ENCODE results near the gene GSDME. TPM values are rescaled to one million over a fixed set of nuclear protein-coding genes. Genes with fewer than 3 reads are reported as not detected.

Gene GSDME
- total RNA-seq, 3 donors from 2014 or later, result 12.3 to 33.5 (median 15.1) TPM

GRCh38 chr7:24707988-24708615, 49.2 kb downstream of the GSDME start:
- Histone ChIP-seq H3K27ac (no peak overlapping the region), H3K36me3 (no peaks in the 10 kb centered on the region), H3K4me1 (no peaks in the 10 kb centered on the region), H3K4me3 (no peak overlapping the region), H3K27me3 (no peaks in the 10 kb centered on the region), H3K9me3 (no peaks in the 10 kb centered on the region)
- TF ChIP-seq POLR2A (IDR thresholded peaks at IDR 0.05) (no peak), POLR2AphosphoS5 (IDR thresholded peaks at IDR 0.05) (no peak)
- intact Hi-C loops (cut with DNase I; ENCODE audit: low total_unique reads), result no loop called here
- DNase-seq (ENCODE audit: low spot score in 2 of 2), result no peak

GRCh38 chr7:24706211-24707170, 50.8 kb downstream of the GSDME start:
- no peak for DNase-seq (ENCODE audit: low spot score in 2 of 2)
- H3K4me1 ChIP-seq, result peaks cover 0 to 5% of the 10 kb centered on the region in 2 donors
- H3K36me3 ChIP-seq, result no peaks in the 10 kb centered on the region
- TF ChIP-seq CTCF (IDR thresholded peaks at IDR 0.05), result no peak
- no peak for TF ChIP-seq POLR2A (IDR thresholded peaks at IDR 0.05)
- no peak for TF ChIP-seq POLR2AphosphoS5 (IDR thresholded peaks at IDR 0.05)
- H3K9me3 ChIP-seq, result no peaks in the 10 kb centered on the region
- no peaks in the 10 kb centered on the region for H3K27me3 ChIP-seq
- no peak overlapping the region for H3K27ac ChIP-seq
- no peak overlapping the region for H3K4me3 ChIP-seq
- intact Hi-C loops (cut with DNase I; ENCODE audit: low total_unique reads), result no loop called here

- no peak for DNase-seq (ENCODE audit: low spot score in 2 of 2)
- H3K27ac ChIP-seq, result no peak overlapping the region
- no peak overlapping the region for H3K4me3 ChIP-seq
- no peaks in the 10 kb centered on the region for H3K27me3 ChIP-seq
- H3K4me1 ChIP-seq, result peaks cover 0 to 9% of the 10 kb centered on the region in 2 donors
- no peak for TF ChIP-seq POLR2A (IDR thresholded peaks at IDR 0.05)
- no peak for TF ChIP-seq POLR2AphosphoS5 (IDR thresholded peaks at IDR 0.05)
- no peak for TF ChIP-seq CTCF (IDR thresholded peaks at IDR 0.05)
- H3K36me3 ChIP-seq, result no peaks in the 10 kb centered on the region
- no peaks in the 10 kb centered on the region for H3K9me3 ChIP-seq
- intact Hi-C loops (cut with DNase I; ENCODE audit: low total_unique reads), result no loop called here
Measured at GRCh38 chr7:24705461-24705954, 51.8 kb downstream of the GSDME start.

GRCh38 chr7:24704311-24704710, 53.0 kb downstream of the GSDME start:
- Histone ChIP-seq H3K4me3 (no peak overlapping the region), H3K9me3 (no peaks in the 10 kb centered on the region), H3K36me3 (no peaks in the 10 kb centered on the region), H3K4me1 (peaks cover 0 to 9% of the 10 kb centered on the region in 2 donors), H3K27ac (no peak overlapping the region), H3K27me3 (no peaks in the 10 kb centered on the region)
- DNase-seq (ENCODE audit: low spot score in 2 of 2), result no peak
- intact Hi-C loops (cut with DNase I; ENCODE audit: low total_unique reads), result no loop called here
- no peak for TF ChIP-seq POLR2AphosphoS5 (IDR thresholded peaks at IDR 0.05)

- no peaks in the 10 kb centered on the region for H3K36me3 ChIP-seq
- TF ChIP-seq CTCF (IDR thresholded peaks at IDR 0.05) (no peak), POLR2AphosphoS5 (IDR thresholded peaks at IDR 0.05) (no peak), POLR2A (IDR thresholded peaks at IDR 0.05) (no peak)
- no peaks in the 10 kb centered on the region for H3K9me3 ChIP-seq
- H3K4me3 ChIP-seq, result no peak overlapping the region
- intact Hi-C loops (cut with DNase I; ENCODE audit: low total_unique reads), result no loop called here
- no peaks in the 10 kb centered on the region for H3K27me3 ChIP-seq
- H3K4me1 ChIP-seq, result peaks cover 0 to 9% of the 10 kb centered on the region in 2 donors
- no peak for DNase-seq (ENCODE audit: low spot score in 2 of 2)
- no peak overlapping the region for H3K27ac ChIP-seq
Measured at GRCh38 chr7:24703296-24703695, 54.0 kb downstream of the GSDME start.

GRCh38 chr7:24702755-24703154, 54.5 kb downstream of the GSDME start:
- intact Hi-C loops (cut with DNase I; ENCODE audit: low total_unique reads), result no loop called here
- H3K27ac ChIP-seq, result no peak overlapping the region
- DNase-seq (ENCODE audit: low spot score in 2 of 2), result no peak
- no peaks in the 10 kb centered on the region for H3K9me3 ChIP-seq
- no peaks in the 10 kb centered on the region for H3K36me3 ChIP-seq
- no peaks in the 10 kb centered on the region for H3K27me3 ChIP-seq
- TF ChIP-seq CTCF (IDR thresholded peaks at IDR 0.05) (no peak), POLR2AphosphoS5 (IDR thresholded peaks at IDR 0.05) (no peak)
- peaks cover 0 to 9% of the 10 kb centered on the region in 2 donors for H3K4me1 ChIP-seq
- no peak overlapping the region for H3K4me3 ChIP-seq
